Mammary epithelial cell (primary cell): Measurements from ENCODE around the gene ROBO1.

Experiments
- EZH2 ChIP-seq: IDR thresholded peaks from 2 replicates; pipeline ENCODE4 v1.6.1; 2012; ENCODE audit warnings: low read length, inconsistent platforms, borderline replicate concordance
- TF ChIP-seq, protein P1 (sequence below), 2 donors: IDR thresholded peaks in 1 of 2; conservative IDR thresholded peaks in 1 of 2; 2 replicates each; pipeline ENCODE4 v1.5.1; 2011 to 2012; ENCODE audit warnings: inconsistent platforms in 2 of 2, low read length in 2 of 2, mild to moderate bottlenecking in 2 of 2, control low read depth in 1 of 2, low read depth in 1 of 2; ENCODE audit not compliant: insufficient read depth in 1 of 2; ENCODE audit errors: extremely low read depth in 1 of 2

DNA sequence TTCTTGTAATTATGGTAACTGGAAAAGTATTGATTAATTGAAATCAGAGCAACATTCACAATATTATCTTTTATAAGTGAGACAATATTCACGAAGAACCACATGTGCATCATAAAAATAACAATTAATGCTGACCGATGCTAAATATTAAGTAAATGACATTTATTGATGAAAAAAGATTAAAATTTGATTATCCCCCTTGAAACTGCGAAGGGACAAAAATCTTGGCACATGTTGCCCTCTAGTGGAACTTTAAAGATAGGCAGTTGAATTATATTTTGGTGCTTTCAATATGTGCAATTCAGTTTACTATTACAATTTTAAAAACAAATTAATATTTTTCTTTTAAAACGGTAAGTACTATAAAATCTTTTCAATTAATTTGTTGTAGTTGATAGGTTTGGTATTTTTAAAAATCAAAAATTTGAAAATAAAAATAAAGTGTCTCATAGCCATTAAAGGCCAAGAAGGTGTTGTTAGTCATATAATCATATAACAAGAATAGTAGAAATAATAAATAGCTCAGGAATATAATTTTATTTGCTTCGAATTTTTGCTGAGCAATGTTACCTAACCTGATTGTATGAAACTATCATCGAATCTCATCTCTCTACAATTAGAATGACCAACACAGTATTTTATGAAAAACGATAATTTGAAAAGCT is 270.2 kb downstream of the ROBO1 start:
- TF ChIP-seq, protein P1, sequence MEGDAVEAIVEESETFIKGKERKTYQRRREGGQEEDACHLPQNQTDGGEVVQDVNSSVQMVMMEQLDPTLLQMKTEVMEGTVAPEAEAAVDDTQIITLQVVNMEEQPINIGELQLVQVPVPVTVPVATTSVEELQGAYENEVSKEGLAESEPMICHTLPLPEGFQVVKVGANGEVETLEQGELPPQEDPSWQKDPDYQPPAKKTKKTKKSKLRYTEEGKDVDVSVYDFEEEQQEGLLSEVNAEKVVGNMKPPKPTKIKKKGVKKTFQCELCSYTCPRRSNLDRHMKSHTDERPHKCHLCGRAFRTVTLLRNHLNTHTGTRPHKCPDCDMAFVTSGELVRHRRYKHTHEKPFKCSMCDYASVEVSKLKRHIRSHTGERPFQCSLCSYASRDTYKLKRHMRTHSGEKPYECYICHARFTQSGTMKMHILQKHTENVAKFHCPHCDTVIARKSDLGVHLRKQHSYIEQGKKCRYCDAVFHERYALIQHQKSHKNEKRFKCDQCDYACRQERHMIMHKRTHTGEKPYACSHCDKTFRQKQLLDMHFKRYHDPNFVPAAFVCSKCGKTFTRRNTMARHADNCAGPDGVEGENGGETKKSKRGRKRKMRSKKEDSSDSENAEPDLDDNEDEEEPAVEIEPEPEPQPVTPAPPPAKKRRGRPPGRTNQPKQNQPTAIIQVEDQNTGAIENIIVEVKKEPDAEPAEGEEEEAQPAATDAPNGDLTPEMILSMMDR (conservative IDR thresholded peaks at IDR 0.05 in 1 of 2, IDR thresholded peaks at IDR 0.05 in 1 of 2; ENCODE audit: extremely low read depth in 1 of 2, insufficient read depth in 1 of 2, low read depth in 1 of 2, low read length in 2 of 2) = peak; percentile 66 to 67
- TF ChIP-seq EZH2 = no peak
